GM15510 (cell line): ENCODE data around the gene MYOM1.

Experiments used
- POLR2A ChIP-seq: IDR thresholded peaks from 3 replicates; pipeline ENCODE4 v1.6.1; 2011; ENCODE audit warnings: borderline replicate concordance; ENCODE audit not compliant: insufficient read length; ENCODE audit errors: extremely low read depth

MYOM1 gene

GRCh38 chr18:3214855-3215637, 4.7 kb downstream of the MYOM1 start:
- no peak for TF ChIP-seq POLR2A

DNA sequence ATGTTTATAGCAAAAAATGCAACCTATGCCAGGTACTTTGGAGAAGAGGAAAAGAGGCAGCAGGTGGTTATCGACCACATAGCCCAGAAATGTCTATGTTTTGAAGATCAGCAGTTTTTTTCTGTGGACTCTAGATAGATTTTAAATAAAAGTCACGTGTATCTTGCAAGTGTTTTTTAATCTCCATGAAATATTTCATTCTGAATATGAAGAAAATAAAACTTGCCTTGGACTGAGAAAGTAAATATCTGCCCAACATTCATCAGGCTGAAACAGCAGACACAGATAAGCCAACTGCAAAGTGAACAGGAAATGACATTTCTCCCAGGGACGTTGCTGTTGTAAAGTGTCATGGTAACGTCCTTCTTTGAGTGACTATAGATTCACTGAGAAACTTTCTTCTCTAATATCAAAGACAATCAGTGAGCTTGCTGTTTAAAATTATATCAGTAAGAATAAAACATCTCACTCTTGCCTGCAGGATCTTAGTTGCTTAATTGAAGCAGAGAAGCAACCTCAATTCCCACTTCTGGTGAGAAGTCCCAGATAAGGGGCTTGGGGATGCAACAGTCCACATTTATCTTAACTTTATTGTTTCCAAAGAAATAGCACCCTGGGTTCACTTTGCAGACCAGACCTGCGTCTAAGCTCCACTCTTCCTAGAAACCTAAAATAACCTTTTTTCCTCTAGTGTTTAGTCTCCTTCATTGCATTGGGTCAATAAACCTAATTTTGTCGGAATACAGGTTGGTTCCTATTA, 6.3 kb downstream of the MYOM1 start:
- no peak for TF ChIP-seq POLR2A

DNA sequence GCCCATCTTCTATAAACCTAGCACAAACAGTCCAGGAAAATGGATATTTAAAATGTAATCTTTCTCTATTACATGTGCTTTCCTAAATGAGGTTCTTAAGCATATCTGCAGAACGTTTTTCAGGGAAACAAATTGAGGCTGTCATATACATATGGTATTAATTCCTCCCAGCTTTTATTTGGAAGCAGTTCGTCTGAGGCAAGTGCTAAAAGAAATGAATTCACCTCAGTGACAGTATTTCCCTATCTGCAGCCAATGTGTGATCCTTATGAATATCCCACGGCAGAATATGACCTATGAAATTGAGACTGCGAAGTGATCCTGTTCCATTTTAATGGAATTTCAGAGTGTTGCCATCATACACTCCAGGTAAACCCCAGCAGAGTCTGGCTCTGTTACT, 7.1 kb downstream of the MYOM1 start:
- TF ChIP-seq POLR2A = no peak

DNA sequence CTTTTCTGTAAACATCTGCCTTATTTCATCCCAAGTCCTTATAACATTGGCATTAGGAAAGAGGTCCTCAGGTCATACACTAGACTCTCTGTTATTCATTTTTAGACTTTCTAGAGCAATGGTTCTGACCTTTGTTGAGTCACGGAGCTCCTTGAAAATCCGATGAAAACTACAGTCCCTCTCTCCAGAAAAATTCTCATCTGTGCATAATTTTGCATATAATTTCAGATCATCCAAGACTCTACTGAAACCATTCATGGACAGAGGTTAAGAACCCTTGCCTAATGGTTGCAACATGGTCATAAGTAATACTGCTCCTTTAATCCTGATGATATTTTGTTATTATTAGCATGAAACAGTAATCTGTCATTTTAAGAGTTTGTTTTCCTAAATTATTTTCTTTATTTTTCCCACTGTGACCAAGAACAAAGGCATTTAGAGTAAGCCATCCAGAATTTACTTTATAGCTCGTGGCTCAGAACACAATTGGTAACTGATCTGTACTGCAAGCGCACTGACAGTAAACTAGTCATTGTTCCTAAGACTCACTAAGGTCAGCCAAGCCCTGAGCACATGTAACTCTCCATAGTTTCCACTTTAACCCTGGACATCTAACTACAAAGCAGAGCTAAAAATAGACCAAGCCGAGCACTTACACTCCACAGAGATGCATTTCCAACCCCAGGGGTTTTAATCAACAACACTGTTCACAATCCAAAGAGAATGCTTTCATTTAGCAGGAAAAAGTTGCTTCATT, 8.4 kb downstream of the MYOM1 start:
- TF ChIP-seq POLR2A = no peak

DNA sequence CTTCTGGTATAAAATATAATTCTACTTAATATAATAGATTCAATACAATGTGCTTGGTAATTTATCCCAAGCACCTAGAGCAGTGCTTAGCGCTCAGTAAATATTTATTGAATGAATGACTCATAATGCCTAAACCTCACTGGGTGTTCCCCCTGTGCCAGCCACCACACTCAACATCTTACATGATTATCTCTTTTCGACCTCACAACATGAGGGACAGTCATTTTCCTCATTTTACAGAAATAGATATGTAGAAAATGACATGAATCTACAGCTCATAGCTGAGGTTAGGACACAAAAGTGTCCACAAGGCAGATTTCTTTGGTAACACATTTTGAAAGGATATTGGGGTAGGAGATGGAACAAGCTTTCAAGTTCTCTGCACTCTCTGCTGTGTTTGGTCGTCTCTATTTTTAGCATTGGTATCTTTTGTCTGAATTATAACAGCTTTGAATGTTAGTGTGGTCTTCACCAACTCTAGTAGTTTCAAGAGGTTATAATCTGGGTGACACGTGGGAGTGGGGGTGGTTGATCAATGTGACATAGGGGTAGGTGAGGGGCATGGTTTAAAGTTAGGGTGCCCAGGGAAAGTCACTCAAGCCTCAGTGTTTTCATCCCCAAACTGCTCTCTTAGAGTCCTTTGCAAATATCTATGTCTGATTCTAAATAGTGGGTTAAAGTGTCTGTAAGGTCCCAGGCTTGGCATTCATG, 9.8 kb downstream of the MYOM1 start:
- TF ChIP-seq POLR2A = no peak

- no peak for TF ChIP-seq POLR2A
These were observed 12.2 kb downstream of the MYOM1 start for GRCh38 chr18:3207565-3207964.

DNA sequence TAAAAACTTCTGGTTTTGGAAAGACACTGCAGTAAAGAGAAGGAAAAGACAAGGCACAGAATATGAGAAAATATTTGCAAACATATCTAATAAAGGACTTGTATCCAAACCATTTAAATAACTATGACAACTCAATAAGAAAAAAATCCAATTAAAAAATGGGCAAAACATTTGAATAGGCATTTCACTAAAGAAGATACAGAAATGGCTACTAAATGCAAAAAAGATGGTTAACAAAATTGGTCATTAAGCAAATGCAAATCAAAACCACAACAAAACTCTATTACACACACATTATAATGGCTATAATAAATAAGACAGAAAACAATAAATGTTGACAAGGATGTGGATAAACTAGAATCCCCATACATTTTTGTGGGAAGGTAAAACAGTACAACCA, 14.5 kb downstream of the MYOM1 start:
- TF ChIP-seq POLR2A = no peak

- no peak for TF ChIP-seq POLR2A
These were observed 19.7 kb downstream of the MYOM1 start for GRCh38 chr18:3199942-3200645.

DNA sequence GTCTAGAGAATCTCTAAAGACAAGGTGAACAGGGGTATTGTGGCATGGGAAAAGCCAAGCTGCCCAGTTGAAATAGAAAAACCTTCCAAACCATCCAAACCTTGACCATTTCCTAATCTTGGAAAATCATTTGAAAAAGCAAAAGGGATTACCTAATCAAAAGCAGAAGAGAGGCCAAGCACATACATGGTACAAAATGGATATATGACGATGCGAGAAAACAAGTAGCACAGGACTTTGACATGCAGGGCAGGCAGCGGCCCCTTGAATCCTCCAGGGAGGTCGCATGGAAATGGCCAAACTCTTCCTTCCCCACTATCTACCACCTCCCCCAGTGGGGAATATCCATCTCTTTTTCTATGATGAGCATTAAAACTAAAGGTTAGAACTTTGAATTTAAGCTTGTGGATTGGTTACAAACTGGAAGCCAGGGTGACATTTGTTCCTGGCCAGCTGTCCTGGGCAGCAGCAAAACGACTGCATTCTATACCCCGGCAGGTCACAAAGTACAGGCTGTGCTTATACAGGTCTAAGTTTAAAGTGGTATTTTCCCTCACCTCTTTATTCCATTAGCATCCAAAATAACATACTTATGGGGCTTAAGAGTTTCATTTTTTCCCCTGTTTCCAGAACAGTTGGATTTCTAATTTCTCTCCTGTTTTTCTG, 24.7 kb downstream of the MYOM1 start:
- TF ChIP-seq POLR2A = no peak

DNA sequence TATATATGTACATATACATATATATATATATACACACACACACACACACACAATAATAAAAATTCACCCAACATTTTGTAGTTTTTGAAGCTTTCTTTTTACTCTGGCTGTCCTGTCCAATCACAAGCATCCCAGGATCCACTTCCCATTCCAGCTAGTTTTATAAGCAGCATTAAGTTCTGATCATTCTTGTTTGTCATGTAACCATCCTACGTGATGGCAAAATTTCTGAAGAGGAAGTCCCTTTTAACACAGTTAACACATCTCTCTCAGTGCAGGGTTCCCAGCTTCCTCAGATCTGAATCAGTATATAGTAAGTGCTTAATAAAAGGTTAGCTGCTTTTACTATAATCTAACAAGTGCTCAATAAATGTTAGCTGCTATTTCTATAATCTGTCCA, 26.4 kb downstream of the MYOM1 start:
- TF ChIP-seq POLR2A = no peak

DNA sequence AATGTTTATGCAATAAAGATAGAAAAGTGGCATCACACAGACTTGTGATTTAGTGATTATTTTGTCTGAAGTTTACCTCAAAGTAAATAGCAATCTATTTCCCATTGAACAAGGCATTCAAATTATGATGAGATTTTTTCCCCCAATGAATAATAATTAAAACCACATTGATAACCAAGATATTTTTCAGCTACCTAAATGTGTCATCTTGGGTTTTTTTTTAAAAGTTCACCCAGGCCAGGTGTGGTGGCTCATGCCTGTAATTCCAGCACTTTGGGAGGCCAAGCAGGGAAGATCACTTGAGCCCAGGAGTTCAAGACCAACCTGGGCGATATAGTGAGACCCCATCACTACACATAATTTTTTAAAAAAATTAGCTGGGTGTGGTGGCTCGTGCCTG, 27.0 kb downstream of the MYOM1 start:
- no peak for TF ChIP-seq POLR2A

GRCh38 chr18:3192286-3192685, 27.5 kb downstream of the MYOM1 start:
- no peak for TF ChIP-seq POLR2A

DNA sequence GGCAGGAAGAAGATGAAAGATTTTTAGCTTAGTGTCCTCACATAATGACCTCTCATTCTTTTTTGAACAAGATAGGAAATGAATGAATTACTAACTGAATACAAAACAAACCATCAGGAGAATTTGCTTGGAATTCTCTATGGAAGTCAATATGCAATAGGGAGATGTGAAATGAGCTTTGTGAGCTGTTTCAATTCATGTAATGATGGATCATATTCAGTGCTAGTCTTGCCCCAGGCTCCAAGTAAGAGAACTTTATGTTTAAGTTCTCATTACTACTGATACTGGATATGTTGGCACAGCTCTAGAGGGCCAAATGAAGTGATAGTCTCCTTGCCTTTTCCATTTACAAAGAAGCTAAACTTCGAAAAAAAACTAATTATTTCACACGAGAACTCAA, 29.2 kb downstream of the MYOM1 start:
- no peak for TF ChIP-seq POLR2A

DNA sequence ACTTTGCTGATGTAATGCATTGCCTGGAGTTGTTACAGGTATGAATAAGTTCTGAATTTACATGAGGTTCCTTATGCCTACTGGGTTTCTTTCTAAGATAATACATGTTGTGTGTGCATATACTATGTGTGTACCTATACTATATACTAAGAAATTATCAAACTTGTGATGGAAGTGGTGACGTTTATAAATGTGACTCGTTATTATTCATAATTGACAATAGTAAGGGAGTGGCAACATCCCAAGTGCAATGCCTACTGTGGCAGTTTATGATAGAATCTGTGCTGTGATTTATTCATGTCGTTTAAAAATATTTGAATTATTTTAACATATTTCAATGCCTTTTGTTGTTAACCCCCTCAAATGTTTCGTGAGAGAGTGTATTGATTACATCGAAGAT, 29.9 kb downstream of the MYOM1 start:
- no peak for TF ChIP-seq POLR2A
